ENCODE results near the gene ABI2.

GRCh38 chr2:203412546-203413331 is 84.5 kb downstream of the ABI2 start:
- TF ChIP-seq EZH2phosphoT487 (IDR thresholded peaks at IDR 0.05; ENCODE audit: insufficient read depth, low read depth), result no peak
- TF ChIP-seq EZH2 (IDR thresholded peaks at IDR 0.05; ENCODE audit: insufficient read depth, poor library complexity, severe bottlenecking), result no peak

Data from GM23248 (cell line).